Measurements from ENCODE around the gene SETDB2. TPM values are rescaled to one million over a fixed set of nuclear protein-coding genes. Genes with fewer than 3 reads are reported as not detected.

SETDB2 gene
- total and polyA plus RNA-seq, 10 of the 15 experiments (the other 5 are each of a cell fraction or from before 2014, with no cell fraction given), result 1.2 to 10.0 (median 7.4) TPM

DNA sequence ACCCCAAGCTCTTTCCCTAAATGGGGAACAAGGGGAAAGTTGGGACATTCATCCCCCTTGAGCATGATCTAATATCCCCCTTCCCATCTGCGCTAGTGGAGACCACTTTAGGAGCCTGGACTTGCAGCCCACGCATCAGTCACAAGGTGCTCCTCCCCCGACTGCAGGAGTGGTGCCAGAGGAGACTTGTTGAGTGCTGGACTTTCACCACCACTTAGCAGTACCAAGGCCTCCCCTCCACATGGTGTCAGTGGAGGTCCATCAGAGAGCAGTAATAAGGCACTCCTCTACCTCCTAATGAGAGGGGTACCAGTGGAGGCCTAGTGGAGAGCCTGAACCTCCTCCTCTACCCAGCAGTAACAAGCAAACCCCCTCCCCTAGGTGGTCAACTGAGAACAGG is 22.7 kb upstream of the SETDB2 start (continued):
- TF ChIP-seq, protein P1, sequence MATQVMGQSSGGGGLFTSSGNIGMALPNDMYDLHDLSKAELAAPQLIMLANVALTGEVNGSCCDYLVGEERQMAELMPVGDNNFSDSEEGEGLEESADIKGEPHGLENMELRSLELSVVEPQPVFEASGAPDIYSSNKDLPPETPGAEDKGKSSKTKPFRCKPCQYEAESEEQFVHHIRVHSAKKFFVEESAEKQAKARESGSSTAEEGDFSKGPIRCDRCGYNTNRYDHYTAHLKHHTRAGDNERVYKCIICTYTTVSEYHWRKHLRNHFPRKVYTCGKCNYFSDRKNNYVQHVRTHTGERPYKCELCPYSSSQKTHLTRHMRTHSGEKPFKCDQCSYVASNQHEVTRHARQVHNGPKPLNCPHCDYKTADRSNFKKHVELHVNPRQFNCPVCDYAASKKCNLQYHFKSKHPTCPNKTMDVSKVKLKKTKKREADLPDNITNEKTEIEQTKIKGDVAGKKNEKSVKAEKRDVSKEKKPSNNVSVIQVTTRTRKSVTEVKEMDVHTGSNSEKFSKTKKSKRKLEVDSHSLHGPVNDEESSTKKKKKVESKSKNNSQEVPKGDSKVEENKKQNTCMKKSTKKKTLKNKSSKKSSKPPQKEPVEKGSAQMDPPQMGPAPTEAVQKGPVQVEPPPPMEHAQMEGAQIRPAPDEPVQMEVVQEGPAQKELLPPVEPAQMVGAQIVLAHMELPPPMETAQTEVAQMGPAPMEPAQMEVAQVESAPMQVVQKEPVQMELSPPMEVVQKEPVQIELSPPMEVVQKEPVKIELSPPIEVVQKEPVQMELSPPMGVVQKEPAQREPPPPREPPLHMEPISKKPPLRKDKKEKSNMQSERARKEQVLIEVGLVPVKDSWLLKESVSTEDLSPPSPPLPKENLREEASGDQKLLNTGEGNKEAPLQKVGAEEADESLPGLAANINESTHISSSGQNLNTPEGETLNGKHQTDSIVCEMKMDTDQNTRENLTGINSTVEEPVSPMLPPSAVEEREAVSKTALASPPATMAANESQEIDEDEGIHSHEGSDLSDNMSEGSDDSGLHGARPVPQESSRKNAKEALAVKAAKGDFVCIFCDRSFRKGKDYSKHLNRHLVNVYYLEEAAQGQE (IDR thresholded peaks at IDR 0.05; ENCODE audit: low read depth, low read length), result no peak
- TF ChIP-seq PRDM15 (CRISPR knock-in tag; IDR thresholded peaks at IDR 0.05) (no peak), RAD21 (IDR thresholded peaks at IDR 0.05; ENCODE audit: insufficient read depth, low read depth, low read length) (peak; percentile 77), JUNB (IDR thresholded peaks at IDR 0.05) (no peak), DPF2 (IDR thresholded peaks at IDR 0.05) (no peak), ZNF622 (IDR thresholded peaks at IDR 0.05) (no peak), TCF7 (IDR thresholded peaks at IDR 0.05; ENCODE audit: borderline replicate concordance) (no peak), NFIC (IDR thresholded peaks at IDR 0.05; ENCODE audit: low read depth, low read length) (no peak), ETV6 (conservative IDR thresholded peaks at IDR 0.05 in 1 of 2, IDR thresholded peaks at IDR 0.05 in 1 of 2; ENCODE audit: borderline replicate concordance in 1 of 2, low read depth in 1 of 2) (no peak), SMC3 (IDR thresholded peaks at IDR 0.05; ENCODE audit: borderline replicate concordance, low read length) (peak; percentile 80), SP1 (IDR thresholded peaks at IDR 0.05; ENCODE audit: low read depth, low read length) (no peak), SPI1 (IDR thresholded peaks at IDR 0.05; ENCODE audit: borderline replicate concordance, insufficient read depth, low read depth, low read length) (no peak), HDAC6 (IDR thresholded peaks at IDR 0.05; ENCODE audit: unreplicated experiment) (no peak)
- TF ChIP-seq, protein P2, sequence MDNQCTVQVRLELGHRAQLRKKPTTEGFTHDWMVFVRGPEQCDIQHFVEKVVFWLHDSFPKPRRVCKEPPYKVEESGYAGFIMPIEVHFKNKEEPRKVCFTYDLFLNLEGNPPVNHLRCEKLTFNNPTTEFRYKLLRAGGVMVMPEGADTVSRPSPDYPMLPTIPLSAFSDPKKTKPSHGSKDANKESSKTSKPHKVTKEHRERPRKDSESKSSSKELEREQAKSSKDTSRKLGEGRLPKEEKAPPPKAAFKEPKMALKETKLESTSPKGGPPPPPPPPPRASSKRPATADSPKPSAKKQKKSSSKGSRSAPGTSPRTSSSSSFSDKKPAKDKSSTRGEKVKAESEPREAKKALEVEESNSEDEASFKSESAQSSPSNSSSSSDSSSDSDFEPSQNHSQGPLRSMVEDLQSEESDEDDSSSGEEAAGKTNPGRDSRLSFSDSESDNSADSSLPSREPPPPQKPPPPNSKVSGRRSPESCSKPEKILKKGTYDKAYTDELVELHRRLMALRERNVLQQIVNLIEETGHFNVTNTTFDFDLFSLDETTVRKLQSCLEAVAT (IDR thresholded peaks at IDR 0.05), result no peak
- TF ChIP-seq, protein P3, sequence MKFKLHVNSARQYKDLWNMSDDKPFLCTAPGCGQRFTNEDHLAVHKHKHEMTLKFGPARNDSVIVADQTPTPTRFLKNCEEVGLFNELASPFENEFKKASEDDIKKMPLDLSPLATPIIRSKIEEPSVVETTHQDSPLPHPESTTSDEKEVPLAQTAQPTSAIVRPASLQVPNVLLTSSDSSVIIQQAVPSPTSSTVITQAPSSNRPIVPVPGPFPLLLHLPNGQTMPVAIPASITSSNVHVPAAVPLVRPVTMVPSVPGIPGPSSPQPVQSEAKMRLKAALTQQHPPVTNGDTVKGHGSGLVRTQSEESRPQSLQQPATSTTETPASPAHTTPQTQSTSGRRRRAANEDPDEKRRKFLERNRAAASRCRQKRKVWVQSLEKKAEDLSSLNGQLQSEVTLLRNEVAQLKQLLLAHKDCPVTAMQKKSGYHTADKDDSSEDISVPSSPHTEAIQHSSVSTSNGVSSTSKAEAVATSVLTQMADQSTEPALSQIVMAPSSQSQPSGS (IDR thresholded peaks at IDR 0.05; ENCODE audit: low read length), result no peak

Data from GM12878 (cell line).